Pulmonary artery endothelial cell (primary cell): ENCODE measurements around the gene PNPLA8. TPM values are rescaled to one million over a fixed set of nuclear protein-coding genes. Genes with fewer than 3 reads are reported as not detected.
A peak's percentile ranks its signal among the peaks of the same experiment; 100 is the strongest.
"Not testable (repeated sequence)": the region's sequence is repeated elsewhere in the genome, so short reads cannot be mapped to it uniquely, and the experiment has no call there.

Experiments
- DNase-seq: peaks from one replicate; pipeline ENCODE4 v3.0.0-alpha.2; 2011; ENCODE audit warnings: low read depth, low spot score
- total RNA-seq: library from RNA; depleted of rRNA; stranded (reverse); fragments of >200 nt; gene quantifications from 2 replicates; pipeline ENCODE4 v1.2.3, GENCODE V29; 2014

The PNPLA8 gene
- total RNA-seq, 1 donor from 2014 or later, result 26.7 TPM

- DNase-seq, result no peak
These were observed 3.4 kb upstream of the PNPLA8 start for GRCh38 chr7:108529341-108529740.

- DNase-seq, result no peak
These were observed 2.3 kb upstream of the PNPLA8 start for GRCh38 chr7:108528183-108528712.

- DNase-seq, result no peak
These were observed 758 bp upstream of the PNPLA8 start for GRCh38 chr7:108526768-108527017.

GRCh38 chr7:108525327-108525984 is 479 bp downstream of the PNPLA8 start:
- peak; percentile 26 for DNase-seq

GRCh38 chr7:108522780-108523179 is 3.2 kb downstream of the PNPLA8 start:
- no peak for DNase-seq

- DNase-seq, result no peak
These were observed 8.0 kb downstream of the PNPLA8 start for GRCh38 chr7:108517951-108518350.

- DNase-seq, result no peak
These were observed 10.3 kb downstream of the PNPLA8 start for GRCh38 chr7:108515630-108516029.

GRCh38 chr7:108515013-108515412 is 10.9 kb downstream of the PNPLA8 start:
- DNase-seq, result no peak

- no peak for DNase-seq
These were observed 14.0 kb downstream of the PNPLA8 start for GRCh38 chr7:108511939-108512338.

GRCh38 chr7:108504576-108504975 is 21.4 kb downstream of the PNPLA8 start:
- DNase-seq, result not testable (repeated sequence)

- DNase-seq, result no peak
These were observed 22.6 kb downstream of the PNPLA8 start for GRCh38 chr7:108503112-108504026.

- no peak for DNase-seq
These were observed 26.4 kb downstream of the PNPLA8 start for GRCh38 chr7:108499566-108499965.

GRCh38 chr7:108498481-108498880 is 27.5 kb downstream of the PNPLA8 start:
- DNase-seq, result no peak

- DNase-seq, result no peak
These were observed 28.7 kb downstream of the PNPLA8 start for GRCh38 chr7:108497082-108497725.

GRCh38 chr7:108492742-108493141 is 33.2 kb downstream of the PNPLA8 start:
- DNase-seq, result no peak

- peak; percentile 81 for DNase-seq
These were observed 37.0 kb downstream of the PNPLA8 start for GRCh38 chr7:108488768-108489538.

- DNase-seq, result no peak
These were observed 38.3 kb downstream of the PNPLA8 start for GRCh38 chr7:108487646-108488045.

GRCh38 chr7:108486291-108486966 is 39.5 kb downstream of the PNPLA8 start:
- DNase-seq, result peak; percentile 40

- no peak for DNase-seq
These were observed 41.8 kb downstream of the PNPLA8 start for GRCh38 chr7:108484137-108484536.

- DNase-seq, result no peak
These were observed 45.6 kb downstream of the PNPLA8 start for GRCh38 chr7:108480311-108480710.

- no peak for DNase-seq
These were observed 46.2 kb downstream of the PNPLA8 start for GRCh38 chr7:108479751-108480150.
